Gastrocnemius medialis (tissue), 4 donors: Measurements from ENCODE around the gene MAPK8IP1. TPM values are rescaled to one million over a fixed set of nuclear protein-coding genes. Genes with fewer than 3 reads are reported as not detected.

ENCODE experiments used
- ATAC-seq, 2 donors: fragments of 150-250 bp; one replicate each; pipeline ENCODE4 v1.9.1; 2016
- DNase-seq, 2 donors: peaks; one replicate each; pipeline ENCODE4 v3.0.0-alpha.2; 2019
- H3K27ac ChIP-seq, 4 donors: fragments of 200-600 bp; sonication (generic); 1 replicate in 1 of 4; 2 replicates in 3 of 4; pipeline ENCODE4 v1.5.1; 2016 to 2018; ENCODE audit warnings: mild to moderate bottlenecking in 2 of 4, moderate library complexity in 1 of 4
- H3K27me3 ChIP-seq, 3 donors: fragments of 200-600 bp; sonication (generic) in 2 of 3; 1 replicate in 1 of 3; 2 replicates in 2 of 3; pipeline versions ENCODE4 v1.5.1 to v1.6.0; 2016 to 2019; ENCODE audit warnings: mild to moderate bottlenecking in 1 of 3, moderate library complexity in 1 of 3
- H3K36me3 ChIP-seq, 2 donors: fragments of 200-600 bp; sonication (generic) in 1 of 2; one replicate each; pipeline ENCODE4 v1.5.1; 2017 to 2018
- H3K4me1 ChIP-seq, 2 donors: fragments of 200-600 bp; sonication (generic) in 1 of 2; one replicate each; pipeline ENCODE4 v1.5.1; 2016 to 2017; ENCODE audit warnings: mild to moderate bottlenecking in 2 of 2
- H3K4me3 ChIP-seq, 4 donors: fragments of 200-600 bp; sonication (generic) in 3 of 4; 1 replicate in 1 of 4; 2 replicates in 3 of 4; pipeline ENCODE4 v1.5.1; 2016 to 2019; ENCODE audit warnings: mild to moderate bottlenecking in 2 of 4
- H3K9me3 ChIP-seq, 3 donors: fragments of 200-600 bp; sonication (generic) in 2 of 3; 1 replicate in 1 of 3; 2 replicates in 2 of 3; pipeline ENCODE4 v1.5.1; 2016 to 2019
- POLR2A ChIP-seq, 2 donors: fragments of 450-650 bp; IDR thresholded peaks; one replicate each; pipeline ENCODE4 v1.6.1; 2017; ENCODE audit warnings: antibody characterized with exemption in 2 of 2, mild to moderate bottlenecking in 2 of 2, moderate library complexity in 2 of 2
- in situ Hi-C, 4 donors: fragments of 200-750 bp; cut with MboI; loops; one replicate each; pipeline versions ENCODE4 v1.15.0 to v1.8.0; 2017; ENCODE audit warnings: low sequenced_read_pairs in 4 of 4
- intact Hi-C: fragments of 100-400 bp; cut with DNase I; formaldehyde crosslinking; loops from one replicate; pipeline ENCODE4 v1.15.1; 2023; ENCODE audit warnings: low total_unique reads
- total RNA-seq, 4 donors: library from RNA; depleted of rRNA; stranded (reverse); fragments of >200 nt; gene quantifications; one replicate each; pipeline versions ENCODE4 v1.1.0 to v1.2.3, GENCODE V29; 2016
- TF ChIP-seq, protein P1 (sequence below), 5 experiments: fragments of 450-650 bp in 3 of 5; fragments of 200-600 bp in 2 of 5; sonication (generic) in 2 of 5; IDR thresholded peaks in 4 of 5; conservative IDR thresholded peaks in 1 of 5; 1 replicate in 4 of 5; 2 replicates in 1 of 5; pipeline ENCODE4 v1.5.1; 2016 to 2019; ENCODE audit warnings: antibody characterized with exemption in 5 of 5, mild to moderate bottlenecking in 3 of 5, moderate library complexity in 3 of 5

The MAPK8IP1 gene
- total RNA-seq, 4 donors from 2014 or later, result 1.4 to 4.0 (median 1.9) TPM

DNA sequence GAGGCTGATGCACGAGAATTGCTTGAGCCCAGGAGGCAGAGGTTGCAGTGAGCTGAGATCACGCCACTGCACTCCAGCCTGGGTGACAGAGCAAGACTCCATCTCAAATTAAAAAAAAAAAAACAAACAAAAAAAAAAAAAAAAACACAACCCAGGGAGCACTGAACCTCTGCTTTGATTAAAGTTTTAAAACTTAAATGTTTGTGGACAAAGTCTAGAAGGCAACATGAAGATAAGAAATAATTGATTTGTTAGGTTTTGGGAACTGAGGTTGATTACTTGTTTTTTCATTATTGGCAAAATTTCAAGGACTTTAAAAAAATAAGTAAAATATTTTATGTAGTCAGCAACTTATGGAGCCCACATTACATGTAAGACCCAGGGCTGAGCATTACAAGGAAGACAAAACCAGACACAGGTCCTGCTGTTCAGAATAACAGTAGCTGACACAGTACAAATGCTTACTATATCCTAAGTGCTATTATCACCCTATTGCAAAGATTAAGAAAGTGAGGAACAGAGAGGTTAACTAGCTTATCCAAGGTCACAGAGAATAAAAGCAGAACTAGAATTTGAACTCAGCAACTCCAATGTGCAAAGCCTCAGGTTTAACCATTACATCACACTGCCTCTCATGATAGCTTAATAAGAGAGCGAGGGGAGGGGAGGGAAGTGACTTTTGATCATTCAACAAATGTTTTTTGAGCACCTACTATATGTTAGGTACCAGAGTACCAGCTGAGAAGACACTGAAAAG is 40.5 kb upstream of the MAPK8IP1 start:
- ATAC-seq (no peak), DNase-seq (no peak)
- H3K4me3 ChIP-seq, result no peak overlapping the region
- intact Hi-C loops (loop anchor here (5.0 to 10.0 kb wide), 4 partner anchors 113 to 1283 kb away; partner anchors contain the start of gene CHST1), in situ Hi-C loops (loop anchor here in 2 of 4 donors (5.0 to 10.0 kb wide), 2 partner anchors 70 to 72 kb away; partner anchors contain the start of gene PEX16 (in 2 of the 2))
- TF ChIP-seq, protein P1, sequence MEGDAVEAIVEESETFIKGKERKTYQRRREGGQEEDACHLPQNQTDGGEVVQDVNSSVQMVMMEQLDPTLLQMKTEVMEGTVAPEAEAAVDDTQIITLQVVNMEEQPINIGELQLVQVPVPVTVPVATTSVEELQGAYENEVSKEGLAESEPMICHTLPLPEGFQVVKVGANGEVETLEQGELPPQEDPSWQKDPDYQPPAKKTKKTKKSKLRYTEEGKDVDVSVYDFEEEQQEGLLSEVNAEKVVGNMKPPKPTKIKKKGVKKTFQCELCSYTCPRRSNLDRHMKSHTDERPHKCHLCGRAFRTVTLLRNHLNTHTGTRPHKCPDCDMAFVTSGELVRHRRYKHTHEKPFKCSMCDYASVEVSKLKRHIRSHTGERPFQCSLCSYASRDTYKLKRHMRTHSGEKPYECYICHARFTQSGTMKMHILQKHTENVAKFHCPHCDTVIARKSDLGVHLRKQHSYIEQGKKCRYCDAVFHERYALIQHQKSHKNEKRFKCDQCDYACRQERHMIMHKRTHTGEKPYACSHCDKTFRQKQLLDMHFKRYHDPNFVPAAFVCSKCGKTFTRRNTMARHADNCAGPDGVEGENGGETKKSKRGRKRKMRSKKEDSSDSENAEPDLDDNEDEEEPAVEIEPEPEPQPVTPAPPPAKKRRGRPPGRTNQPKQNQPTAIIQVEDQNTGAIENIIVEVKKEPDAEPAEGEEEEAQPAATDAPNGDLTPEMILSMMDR (IDR thresholded peaks at IDR 0.05 in 4 of 5, conservative IDR thresholded peaks at IDR 0.05 in 1 of 5), result no peak
- no peak for TF ChIP-seq POLR2A (IDR thresholded peaks at IDR 0.05)
- H3K9me3 ChIP-seq, result no peaks in the 10 kb centered on the region
- no peaks in the 10 kb centered on the region for H3K27me3 ChIP-seq
- peaks cover 32 to 33% of the 10 kb centered on the region in 2 donors for H3K4me1 ChIP-seq
- peak overlapping the region in 1 of 4 donors; percentile 99 for H3K27ac ChIP-seq
- no peaks in the 10 kb centered on the region for H3K36me3 ChIP-seq

DNA sequence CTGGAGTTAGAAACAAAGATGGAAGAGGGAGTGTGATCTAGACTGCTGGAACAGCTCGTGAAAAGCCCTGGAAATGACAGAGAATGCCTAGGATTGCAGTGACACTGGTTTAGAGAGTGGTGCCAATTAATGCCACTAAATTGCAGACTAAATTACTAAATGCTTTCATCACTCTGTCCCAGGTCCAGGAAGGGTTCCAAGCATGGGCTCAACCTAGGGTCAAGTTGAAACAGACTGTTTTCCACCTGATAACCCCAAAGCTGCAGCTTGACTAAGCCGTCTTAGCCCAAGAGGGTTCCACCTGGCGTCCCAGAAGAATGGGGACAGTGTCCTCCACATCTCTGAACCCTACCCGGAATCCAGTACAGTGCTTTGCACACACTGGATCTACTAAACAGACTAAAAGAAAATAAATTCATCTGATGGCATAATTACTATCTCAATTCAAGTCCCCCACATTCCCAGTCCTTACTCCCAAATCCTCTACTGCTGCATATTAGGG is 39.2 kb upstream of the MAPK8IP1 start:
- H3K4me3 ChIP-seq, result peak overlapping the region; percentile 26 to 95 (median 63)
- intact Hi-C loops (loop anchor here (5.0 to 10.0 kb wide), 3 partner anchors 114 to 179 kb away; partner anchors contain the start of gene CHST1), in situ Hi-C loops (loop anchor here in 2 of 4 donors (5.0 to 10.0 kb wide), 2 partner anchors 69 to 71 kb away; partner anchors contain the start of gene PEX16 (in 2 of the 2))
- ATAC-seq (no peak), DNase-seq (no peak)
- peaks cover 44 to 45% of the 10 kb centered on the region in 2 donors for H3K4me1 ChIP-seq
- no peaks in the 10 kb centered on the region for H3K36me3 ChIP-seq
- no peak for TF ChIP-seq POLR2A (IDR thresholded peaks at IDR 0.05)
- TF ChIP-seq, protein P1 (IDR thresholded peaks at IDR 0.05 in 4 of 5, conservative IDR thresholded peaks at IDR 0.05 in 1 of 5), result no peak
- H3K27me3 ChIP-seq, result no peaks in the 10 kb centered on the region
- peak overlapping the region; percentile 98 to 99 (median 99) for H3K27ac ChIP-seq
- H3K9me3 ChIP-seq, result no peaks in the 10 kb centered on the region

DNA sequence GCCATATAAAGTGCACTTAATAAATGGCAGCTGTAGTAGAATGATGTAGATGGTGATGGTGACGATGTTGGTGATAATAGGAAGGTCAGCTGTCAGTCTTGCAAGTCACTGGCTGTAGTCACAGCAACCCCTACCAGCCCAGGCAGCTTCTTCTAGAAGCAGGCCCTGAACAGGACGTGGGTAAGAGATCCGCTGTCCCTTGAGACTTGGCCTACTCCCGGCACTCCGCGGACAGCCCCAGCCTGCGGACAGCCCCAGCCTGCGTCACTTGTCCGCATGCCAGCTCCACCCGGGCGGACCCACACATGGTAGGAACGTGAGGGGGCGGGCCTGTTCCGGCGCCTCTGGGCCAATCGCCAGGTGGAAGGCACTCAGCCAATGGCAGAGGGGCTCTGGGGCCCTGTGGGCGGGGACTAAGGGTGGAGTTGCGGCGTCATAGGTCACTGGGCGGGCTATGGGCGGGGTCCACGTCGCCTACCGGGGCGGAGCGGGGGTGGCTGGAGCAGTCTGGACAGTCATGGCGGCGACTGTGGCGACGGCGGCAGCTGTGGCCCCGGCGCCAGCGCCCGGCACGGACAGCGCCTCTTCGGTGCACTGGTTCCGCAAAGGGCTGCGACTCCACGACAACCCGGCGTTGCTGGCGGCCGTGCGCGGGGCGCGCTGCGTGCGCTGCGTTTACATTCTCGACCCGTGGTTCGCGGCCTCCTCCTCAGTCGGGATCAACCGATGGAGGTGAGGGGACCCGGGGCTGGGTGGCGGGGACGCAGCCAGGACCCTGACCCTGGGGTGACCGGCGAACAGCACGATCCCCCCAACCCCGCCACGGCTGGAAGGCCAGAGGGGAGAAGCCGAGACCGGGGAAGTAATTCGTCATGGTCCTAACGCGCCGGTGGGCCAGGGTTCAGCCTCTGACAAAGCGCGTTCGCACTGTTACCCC is 38.2 kb upstream of the MAPK8IP1 start, which contains the start of gene CRY2:
Gene CRY2 (plus strand): TSS at position 502 of the 937 bp plus-strand sequence. CDS start 16 bp downstream, at position 518.
- intact Hi-C loops, result loop anchor here (1.0 to 10.0 kb wide), 4 partner anchors 42 to 180 kb away; partner anchors contain the start of genes CHST1 and SLC35C1
- peaks cover 54 to 56% of the 10 kb centered on the region in 2 donors for H3K4me1 ChIP-seq

More for the DNA sequence above, 38.2 kb upstream of the MAPK8IP1 start, which contains the start of gene CRY2:
- Histone ChIP-seq H3K27ac (peak within 1 kb of the TSS; percentile 98 to 99 (median 99)), H3K4me3 (peak within 1 kb of the TSS; percentile 88 to 97 (median 95)), H3K36me3 (no peaks in the 10 kb centered on the region), H3K9me3 (no peaks in the 10 kb centered on the region), H3K27me3 (no peaks in the 10 kb centered on the region)
- TF ChIP-seq POLR2A (IDR thresholded peaks at IDR 0.05), result peak; percentile 99
- TF ChIP-seq, protein P1 (IDR thresholded peaks at IDR 0.05 in 4 of 5, conservative IDR thresholded peaks at IDR 0.05 in 1 of 5), result no peak
- DNase-seq (peak; percentile 98 to 99), ATAC-seq (peak; percentile 81 to 82)
- in situ Hi-C loops, result loop anchor here in 2 of 4 donors (5.0 to 10.0 kb wide), 2 partner anchors 68 to 70 kb away; partner anchors contain the start of gene PEX16 (in 2 of the 2)
